Posterior vena cava (tissue), 2 donors: ENCODE data around the gene CACNA2D2. TPM values are rescaled to one million over a fixed set of nuclear protein-coding genes. Genes with fewer than 3 reads are reported as not detected.

ENCODE experiments used
- DNase-seq: peaks from one replicate; pipeline ENCODE4 v3.0.0-alpha.2; 2020; ENCODE audit warnings: low spot score
- intact Hi-C, 2 donors: fragments of 100-400 bp; cut with DNase I; formaldehyde crosslinking; loops; one replicate each; pipeline versions ENCODE4 v1.14.1 to v1.14.2; 2022 to 2023
- total RNA-seq, 2 donors: library from RNA; stranded (reverse); fragmentation: NEBNext Ultra II Directional; extraction: Animal tissue kit (Norgen Biotek cat#: 25700); gene quantifications; one replicate each; pipeline ENCODE4 v1.2.1, GENCODE V29; 2021
- donor health status: DM: yes; HTN: yes; CAD: no.
- donor health status: DM: yes; HTN: yes; CAD: no.

The CACNA2D2 gene
- total RNA-seq, 2 donors from 2014 or later = 2.0 to 2.6 TPM

DNA sequence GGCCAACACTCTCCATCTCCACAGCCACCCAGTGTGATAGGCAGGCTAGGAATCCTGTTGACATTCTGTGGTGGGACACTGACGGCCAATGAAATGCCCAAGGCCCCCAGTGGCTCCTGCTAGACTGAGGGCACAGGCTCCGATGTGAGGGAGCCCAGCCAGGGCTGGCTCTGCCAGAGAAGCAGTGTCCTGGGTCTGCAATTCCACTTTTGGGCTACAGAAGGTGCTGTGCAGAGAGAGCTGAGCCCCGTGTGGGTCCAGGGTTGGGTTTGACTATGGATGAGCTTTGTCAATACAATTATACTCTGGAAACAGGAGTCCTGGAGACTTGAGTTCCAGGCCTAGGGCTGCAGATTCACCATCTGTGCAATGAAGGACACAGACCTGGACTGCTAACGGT lies 88.4 kb downstream of the CACNA2D2 start:
- intact Hi-C loops = no loop called here
- no peak for DNase-seq

DNA sequence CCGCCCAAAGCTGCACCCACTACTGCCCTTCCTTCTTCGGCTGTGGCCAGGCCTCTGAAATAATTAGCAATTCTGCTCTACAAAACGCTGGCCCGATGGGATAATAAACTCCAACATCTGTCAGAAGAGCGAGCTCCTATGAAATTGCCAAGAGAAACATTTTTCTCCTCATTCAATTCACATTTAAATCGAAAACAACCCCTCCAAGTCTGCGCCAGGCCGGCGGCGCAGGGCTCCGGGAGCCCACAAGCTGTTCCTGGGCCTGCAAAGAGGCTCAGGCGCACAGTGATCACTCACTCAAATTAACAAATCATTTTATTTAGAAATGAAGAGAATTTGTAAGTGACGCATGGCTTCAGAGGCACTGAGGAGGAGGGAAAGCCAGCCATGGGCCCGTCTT lies 88.8 kb downstream of the CACNA2D2 start:
- intact Hi-C loops = no loop called here
- DNase-seq = no peak

DNA sequence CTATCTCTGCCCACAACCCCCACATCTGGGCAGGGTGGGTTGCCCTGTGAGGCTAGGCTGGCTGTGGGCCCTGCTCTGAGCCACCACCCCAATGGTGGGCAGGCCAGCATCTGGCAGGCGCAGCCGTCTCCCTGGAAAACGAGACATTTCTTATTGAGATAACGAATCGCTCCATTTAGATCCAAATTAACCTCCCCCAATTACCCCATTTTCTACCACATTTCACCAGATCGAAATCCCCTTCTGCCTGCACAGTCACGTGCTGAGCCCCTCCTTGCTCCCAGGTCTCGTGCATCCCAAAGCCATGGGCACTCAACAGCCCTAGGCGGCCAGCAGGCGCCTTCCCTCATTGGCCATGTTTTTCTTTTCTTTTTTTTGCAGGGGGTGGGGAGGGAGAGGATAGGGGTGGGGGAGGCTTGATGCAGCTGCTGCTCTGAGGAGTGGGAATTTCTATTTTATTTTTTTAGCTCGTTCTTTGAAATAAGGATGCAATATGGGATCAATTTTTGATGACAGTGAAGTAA lies 91.1 kb downstream of the CACNA2D2 start:
- intact Hi-C loops = no loop called here
- no peak for DNase-seq

GRCh38 chr3:50411229-50411628 lies 92.2 kb downstream of the CACNA2D2 start:
- intact Hi-C loops = no loop called here
- no peak for DNase-seq

DNA sequence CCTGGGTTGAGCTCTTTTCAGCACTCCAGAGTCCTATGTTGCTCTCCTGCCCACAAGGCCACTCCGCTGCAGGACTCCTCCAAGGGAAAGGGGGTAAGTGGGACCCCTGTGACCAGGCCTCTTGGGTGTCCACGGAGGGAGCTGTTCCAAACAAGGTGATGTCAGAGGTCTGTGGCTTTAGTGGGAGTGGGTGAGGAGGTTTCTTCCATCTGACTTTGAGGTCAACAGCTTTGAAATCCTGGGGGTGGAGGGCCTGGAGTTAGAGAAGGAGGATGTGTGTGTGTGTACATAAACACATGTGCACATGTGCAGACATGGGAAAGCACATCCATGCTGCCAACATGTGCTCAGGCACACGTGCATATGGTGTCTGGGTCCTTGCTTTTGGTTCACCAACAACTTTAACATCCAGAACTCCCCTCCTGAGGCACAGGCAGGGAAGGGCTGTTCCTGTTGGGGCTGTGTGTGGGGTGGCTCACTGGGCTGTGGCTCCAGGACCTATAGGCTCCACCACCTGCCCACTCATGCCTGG lies 92.8 kb downstream of the CACNA2D2 start:
- intact Hi-C loops = no loop called here
- no peak for DNase-seq

DNA sequence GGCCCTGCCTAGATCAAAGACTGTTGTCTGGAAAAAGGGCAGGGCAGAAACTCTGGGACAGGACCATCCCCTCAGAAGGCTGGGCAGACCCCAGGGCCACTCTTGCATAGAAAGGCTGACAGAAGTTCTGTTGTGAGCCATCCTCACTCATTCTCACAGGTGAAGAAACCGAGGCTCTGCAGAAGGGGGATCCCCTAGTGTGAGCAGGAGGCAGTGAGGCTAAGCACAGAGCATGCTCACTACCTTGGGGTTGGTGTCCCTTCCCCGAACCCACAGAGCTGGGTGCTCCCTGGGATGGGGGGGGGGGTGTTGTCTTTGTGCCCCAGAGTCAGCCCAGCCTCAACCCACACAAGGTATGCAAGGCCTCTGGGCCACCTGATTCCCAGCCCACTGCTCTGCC lies 93.2 kb downstream of the CACNA2D2 start:
- intact Hi-C loops = no loop called here
- DNase-seq = no peak

- intact Hi-C loops = no loop called here
- DNase-seq = no peak
Observed at GRCh38 chr3:50408443-50408944, 94.9 kb downstream of the CACNA2D2 start.

- intact Hi-C loops = no loop called here
- no peak for DNase-seq
Observed at GRCh38 chr3:50406487-50406886, 96.9 kb downstream of the CACNA2D2 start.

DNA sequence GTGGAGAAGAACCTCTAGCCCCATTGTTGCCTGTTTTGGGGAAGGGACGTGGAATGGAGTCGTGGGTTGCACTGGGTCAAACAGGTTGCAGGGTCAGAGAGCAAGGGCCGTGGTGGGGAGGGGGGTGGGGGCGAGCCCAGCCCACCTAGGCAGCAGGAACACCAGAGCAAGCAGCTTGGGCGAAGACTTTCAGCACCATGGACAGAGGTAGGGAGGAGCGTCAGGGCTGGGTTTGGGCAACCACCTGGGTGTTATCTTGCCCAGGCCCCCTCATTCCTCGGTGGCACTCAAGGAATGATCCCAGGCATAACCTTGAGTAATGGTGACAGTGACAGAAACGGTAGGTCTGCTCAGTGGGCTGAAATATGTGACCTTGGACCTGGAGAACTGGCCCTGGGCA lies 98.2 kb downstream of the CACNA2D2 start:
- DNase-seq = no peak
- intact Hi-C loops = no loop called here

DNA sequence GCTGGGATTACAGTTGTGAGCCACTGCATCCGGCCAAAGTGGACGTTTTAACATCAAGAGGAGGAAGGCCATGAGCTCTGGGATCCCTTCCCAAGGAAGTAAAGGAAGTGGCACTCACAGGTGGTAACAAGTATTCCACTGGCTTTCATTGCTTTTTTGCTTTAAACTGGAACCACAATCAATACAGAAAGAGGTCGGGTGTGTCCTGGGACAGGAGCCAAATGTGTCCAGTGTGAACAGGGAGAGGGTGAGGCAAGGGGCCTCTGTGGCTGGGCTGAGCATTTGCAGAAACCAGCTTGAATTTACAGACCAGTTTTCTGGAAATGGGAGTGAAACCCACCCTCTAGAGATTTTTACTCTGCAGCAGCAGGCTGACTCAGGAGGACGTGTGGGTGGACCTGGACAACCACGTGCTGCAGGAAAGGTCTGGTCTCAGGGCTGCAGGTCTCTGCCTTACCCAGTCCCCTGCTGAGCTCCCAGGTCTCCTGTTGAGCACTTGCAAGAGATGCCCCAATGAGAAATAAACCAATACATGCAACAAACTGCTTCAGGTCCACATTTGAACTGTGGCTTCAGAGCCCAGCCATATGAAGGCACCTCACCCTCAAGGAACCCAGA lies 101.3 kb downstream of the CACNA2D2 start:
- no peak for DNase-seq
- intact Hi-C loops = no loop called here

DNA sequence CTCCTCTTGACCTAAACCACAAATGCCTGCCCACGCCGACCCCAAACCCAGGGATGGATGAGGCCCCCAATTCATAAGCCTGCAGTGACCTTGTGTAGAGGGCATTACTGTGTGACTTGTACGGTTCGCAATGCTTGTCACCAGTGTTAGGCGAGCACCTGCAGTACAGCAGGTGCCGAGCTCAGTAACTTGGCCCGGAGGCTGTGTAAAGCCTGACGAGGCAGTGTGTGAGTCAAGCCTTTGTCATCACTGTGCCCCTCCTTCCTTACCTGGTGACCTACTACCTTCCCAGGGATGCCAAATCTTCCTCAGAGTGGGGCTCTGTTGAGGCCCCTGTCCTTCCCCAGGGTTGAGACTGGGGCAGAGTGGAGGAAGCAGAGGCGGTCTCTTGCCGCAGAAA lies 106.9 kb downstream of the CACNA2D2 start:
- DNase-seq = no peak
- intact Hi-C loops = no loop called here

DNA sequence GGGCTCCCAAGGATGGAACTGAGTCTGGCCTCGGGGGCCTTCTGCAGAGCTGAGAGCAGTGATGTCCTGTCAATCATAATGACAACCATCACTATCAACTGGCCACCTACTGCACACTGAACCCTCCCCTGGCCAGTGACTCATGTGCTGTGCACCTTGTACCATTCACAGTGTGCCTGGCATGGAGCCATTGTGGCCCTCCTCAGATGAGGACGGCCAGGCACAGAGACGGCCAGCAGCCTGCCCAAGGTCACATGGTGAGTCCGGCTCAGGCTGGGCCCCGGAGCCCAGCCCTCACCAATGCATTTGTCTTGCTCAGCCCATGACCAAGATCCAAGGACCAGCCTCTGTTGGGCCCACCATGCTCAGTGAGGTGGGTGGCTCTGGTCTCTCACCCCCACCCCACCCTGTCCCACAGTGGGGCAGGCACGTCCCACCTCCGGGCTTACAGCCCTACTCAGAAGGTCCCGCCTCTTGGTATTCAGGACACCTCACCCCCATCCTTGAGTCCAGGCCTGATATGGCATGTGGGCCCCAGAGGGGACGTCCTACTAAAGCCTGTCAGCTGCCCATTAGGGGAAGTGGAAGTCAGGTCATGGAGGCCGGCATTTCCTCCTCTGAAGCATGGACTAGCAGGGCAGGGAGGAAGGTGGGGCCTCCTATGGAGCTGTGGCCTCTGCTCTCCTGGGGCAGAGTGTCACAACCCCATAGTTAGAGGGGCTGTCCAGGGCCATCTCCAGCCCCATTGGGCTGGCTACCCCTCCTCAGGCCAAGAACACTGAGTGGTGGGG lies 108.2 kb downstream of the CACNA2D2 start:
- intact Hi-C loops = no loop called here
- no peak for DNase-seq

GRCh38 chr3:50393061-50393460 lies 110.4 kb downstream of the CACNA2D2 start:
- no peak for DNase-seq
- intact Hi-C loops = no loop called here

DNA sequence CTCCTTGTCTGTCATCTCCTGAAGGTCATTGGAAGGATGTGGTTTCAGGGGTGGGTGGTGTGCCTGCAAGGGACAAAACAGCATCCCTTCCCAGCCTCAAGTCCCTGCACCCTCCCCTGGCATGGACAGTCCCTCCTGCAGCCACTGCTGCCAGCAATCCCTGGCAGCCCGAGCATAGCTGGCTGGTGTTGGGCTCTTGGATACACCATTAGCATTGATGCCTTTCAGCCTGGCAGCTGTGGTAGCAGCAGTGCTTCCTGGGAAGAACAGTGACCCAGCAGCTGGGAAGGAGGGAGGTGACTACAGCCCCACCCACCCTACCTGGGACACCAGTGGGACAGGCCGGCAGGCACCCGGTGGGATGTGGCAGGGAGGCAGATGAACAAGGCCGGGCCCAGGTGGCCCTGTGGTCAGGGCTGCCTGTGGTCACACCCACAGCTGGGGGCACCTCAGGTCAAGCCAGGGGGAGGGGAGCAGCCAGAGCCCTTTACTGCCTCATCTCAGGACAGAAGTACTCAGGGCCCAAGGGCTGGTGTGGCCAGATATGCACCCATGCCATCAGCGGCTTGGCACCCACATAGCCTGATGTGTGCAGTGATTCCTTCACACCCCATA lies 111.2 kb downstream of the CACNA2D2 start:
- intact Hi-C loops = no loop called here
- no peak for DNase-seq

- intact Hi-C loops = no loop called here
- no peak for DNase-seq
Observed at GRCh38 chr3:50390508-50391224, 112.8 kb downstream of the CACNA2D2 start.

DNA sequence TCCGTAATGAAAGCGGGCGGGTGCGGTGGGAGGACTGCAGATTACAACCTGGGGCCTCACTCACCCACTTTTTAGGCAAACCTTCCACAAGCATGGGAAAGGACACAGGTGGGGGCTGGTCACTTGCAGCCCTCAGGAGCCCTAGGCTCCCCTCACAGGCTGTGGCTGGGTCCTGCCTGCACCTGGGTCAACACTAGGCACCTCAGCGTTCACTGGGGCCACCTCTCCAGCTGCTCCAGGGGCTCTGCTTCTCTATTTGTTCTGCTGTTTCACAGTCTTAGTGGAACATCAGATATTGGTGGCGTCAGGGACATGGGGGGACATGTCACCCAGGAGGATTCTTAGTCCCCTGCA lies 114.0 kb downstream of the CACNA2D2 start:
- DNase-seq = no peak
- intact Hi-C loops = no loop called here

DNA sequence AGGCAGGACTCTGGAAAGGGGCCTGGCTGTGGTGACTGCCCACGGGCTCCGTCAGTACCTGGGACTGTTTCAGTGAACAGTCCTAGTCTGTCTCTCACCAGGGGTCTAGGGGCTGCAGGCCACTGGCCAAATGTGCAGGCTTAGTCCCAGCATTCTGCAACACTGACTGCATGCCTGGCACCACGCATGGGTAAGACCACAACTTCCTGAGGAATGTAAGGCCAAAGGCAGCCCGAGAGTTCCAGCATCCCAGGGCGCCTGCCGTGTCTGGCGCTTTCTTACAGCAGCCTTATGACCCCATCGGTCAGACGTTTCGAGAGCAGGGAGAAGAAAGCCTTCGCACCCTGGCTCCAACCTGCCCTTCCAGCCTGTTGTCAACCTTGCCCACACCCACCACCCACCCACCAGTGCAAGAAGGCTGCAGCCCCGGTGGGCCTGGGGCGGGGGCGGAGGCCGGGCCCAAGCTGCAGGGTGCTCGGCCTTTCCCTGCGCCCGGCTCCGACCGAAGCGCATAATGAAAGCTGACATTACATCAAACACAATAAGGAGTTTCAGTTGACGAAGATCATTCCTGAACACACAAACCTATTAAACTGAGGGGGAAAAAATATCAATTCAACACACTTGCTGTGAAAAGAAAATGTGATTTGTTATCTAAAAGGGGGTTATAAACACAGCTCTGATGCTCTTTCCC lies 114.6 kb downstream of the CACNA2D2 start:
- intact Hi-C loops = no loop called here
- no peak for DNase-seq

DNA sequence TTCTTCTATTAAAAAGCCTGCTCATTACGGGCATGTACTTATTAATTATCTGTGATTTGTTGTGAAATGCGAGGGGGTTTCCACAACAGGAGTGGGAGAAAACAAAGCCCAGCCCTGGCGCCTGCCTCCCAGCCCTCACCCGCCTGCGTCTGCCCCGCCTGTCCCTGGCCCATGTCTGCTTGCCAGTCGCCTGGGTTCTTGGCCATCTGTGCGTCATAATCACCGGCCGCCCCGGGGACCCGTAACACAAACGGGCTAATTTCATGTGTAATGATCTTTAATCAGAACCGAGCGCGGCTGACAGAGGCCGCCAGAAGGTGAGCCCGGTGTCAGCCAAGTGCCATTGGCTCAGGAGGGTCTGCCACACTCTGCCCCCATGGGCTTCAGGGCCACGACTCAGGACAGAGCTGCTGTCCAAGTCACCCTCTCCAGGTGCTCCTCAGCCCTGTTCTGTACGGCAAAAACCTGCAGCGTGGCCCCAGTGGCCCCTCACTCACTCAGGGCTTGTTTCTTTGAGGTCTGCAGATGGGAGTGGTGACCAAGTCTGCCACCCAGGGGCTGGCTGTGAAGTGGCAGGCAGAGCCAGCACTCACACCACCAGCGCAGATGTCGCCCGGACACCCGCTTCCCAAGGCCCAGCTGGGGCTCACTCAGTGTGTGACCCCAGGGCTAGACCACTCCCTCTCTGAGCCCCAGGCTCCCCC lies 115.3 kb downstream of the CACNA2D2 start:
- DNase-seq = no peak
- intact Hi-C loops = no loop called here
